WERI-Rb-1 (cell line): ENCODE measurements around the gene SORCS1.

Experiments
- DNase-seq: peaks from one replicate; pipeline ENCODE4 v3.0.0-alpha.2; 2020
- H3K27ac ChIP-seq: fragments of 250-450 bp; sonication (Bioruptor Pico); 2 replicates; pipeline ENCODE4 v1.5.1; 2020; ENCODE audit warnings: mild to moderate bottlenecking, moderate library complexity
- H3K27me3 ChIP-seq: fragments of 250-450 bp; sonication (Bioruptor Pico); 2 replicates; pipeline ENCODE4 v1.5.1; 2021; ENCODE audit warnings: mild to moderate bottlenecking, low read depth, moderate library complexity; ENCODE audit not compliant: insufficient read depth, severe bottlenecking
- H3K36me3 ChIP-seq: fragments of 250-450 bp; sonication (Bioruptor Pico); 2 replicates; pipeline ENCODE4 v1.5.1; 2020; ENCODE audit warnings: mild to moderate bottlenecking, moderate library complexity
- H3K4me3 ChIP-seq: 2 replicates; pipeline ENCODE4 v1.5.1; 2011; ENCODE audit warnings: low read depth, mild to moderate bottlenecking, control low read depth, low read length
- H3K9me3 ChIP-seq: fragments of 250-450 bp; sonication (Bioruptor Pico); 2 replicates; pipeline ENCODE4 v1.5.1; 2021; ENCODE audit warnings: mild to moderate bottlenecking, moderate library complexity; ENCODE audit not compliant: severe bottlenecking
- TF ChIP-seq, protein P1 (sequence below): IDR thresholded peaks from 2 replicates; pipeline ENCODE4 v1.5.1; 2011; ENCODE audit warnings: low read depth, mild to moderate bottlenecking, control low read depth, inconsistent platforms, low read length

SORCS1 gene

DNA sequence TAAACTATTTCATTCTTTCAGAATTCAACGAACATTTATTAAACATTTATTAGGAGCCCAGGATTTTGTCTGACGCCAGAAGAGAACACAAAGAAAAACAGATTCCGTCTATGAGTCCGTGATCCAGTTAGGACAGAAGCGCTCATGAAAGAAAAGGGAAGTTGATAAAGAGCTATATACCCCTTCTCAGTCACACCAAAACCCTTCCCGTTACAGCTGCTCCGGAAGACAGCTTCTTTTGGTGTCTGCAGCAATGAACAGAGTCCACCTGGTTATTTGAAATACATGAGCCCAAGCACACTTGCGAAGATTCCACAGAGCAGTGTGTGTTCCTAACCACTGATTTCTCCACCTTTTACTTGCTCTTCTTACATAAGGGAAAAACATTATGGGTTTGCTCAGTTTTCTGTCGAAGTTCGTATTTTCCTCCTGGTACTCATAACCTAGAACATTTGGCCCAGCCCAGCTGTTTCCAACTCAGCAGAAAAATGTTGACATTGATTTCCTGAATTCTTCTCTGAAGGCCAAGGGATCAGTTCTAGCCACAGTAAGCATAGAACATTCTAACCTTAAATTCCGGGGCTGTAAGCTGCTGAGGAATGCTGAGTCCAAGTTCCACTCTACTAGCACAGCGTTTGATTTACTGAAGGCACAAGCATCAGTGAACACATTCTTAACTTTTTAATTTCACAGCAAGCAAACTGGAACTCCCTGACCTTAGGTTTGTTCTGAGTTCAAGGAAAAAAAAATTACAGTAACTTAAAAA, 206.5 kb downstream of the SORCS1 start:
- H3K36me3 ChIP-seq, result no peaks in the 10 kb centered on the region
- H3K27ac ChIP-seq, result no peak overlapping the region
- no peak overlapping the region for H3K4me3 ChIP-seq
- no peak for DNase-seq
- H3K9me3 ChIP-seq, result no peaks in the 10 kb centered on the region
- no peaks in the 10 kb centered on the region for H3K27me3 ChIP-seq
- TF ChIP-seq, protein P1, sequence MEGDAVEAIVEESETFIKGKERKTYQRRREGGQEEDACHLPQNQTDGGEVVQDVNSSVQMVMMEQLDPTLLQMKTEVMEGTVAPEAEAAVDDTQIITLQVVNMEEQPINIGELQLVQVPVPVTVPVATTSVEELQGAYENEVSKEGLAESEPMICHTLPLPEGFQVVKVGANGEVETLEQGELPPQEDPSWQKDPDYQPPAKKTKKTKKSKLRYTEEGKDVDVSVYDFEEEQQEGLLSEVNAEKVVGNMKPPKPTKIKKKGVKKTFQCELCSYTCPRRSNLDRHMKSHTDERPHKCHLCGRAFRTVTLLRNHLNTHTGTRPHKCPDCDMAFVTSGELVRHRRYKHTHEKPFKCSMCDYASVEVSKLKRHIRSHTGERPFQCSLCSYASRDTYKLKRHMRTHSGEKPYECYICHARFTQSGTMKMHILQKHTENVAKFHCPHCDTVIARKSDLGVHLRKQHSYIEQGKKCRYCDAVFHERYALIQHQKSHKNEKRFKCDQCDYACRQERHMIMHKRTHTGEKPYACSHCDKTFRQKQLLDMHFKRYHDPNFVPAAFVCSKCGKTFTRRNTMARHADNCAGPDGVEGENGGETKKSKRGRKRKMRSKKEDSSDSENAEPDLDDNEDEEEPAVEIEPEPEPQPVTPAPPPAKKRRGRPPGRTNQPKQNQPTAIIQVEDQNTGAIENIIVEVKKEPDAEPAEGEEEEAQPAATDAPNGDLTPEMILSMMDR, result no peak

DNA sequence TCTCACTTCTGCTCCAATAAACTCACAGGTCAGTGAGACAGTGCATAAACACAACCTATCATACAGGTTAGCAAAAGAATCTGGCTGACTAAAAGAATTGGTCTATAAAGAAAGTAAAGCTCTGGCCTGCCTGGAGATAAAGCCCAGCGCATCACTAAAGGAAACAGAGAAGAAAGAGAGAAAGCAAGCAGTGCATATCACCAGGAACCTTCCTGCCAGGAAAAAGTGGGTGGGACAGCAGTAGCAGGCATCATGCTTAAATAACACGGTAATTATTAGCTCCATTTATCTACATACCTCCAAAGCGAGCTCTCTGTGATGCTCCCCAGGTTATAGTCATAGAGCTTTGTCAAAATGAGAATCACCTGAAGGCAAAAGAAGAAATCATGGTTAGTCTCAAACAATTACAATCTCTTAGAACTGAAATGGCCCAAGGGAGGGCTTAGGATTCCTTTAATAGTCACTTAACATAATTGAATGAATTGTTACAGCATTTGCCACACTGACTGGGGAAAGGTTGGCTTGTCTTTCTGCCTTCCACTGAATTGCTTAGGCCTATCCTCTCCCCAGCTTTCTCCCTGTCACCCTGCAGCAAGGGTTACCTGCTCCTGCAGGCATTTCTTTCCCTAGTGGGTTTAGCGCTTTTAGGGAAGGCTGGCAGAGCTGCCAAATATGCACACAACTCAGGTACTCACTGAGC, 208.1 kb downstream of the SORCS1 start:
- Histone ChIP-seq H3K36me3 (no peaks in the 10 kb centered on the region), H3K4me3 (no peak overlapping the region), H3K27me3 (no peaks in the 10 kb centered on the region), H3K27ac (no peak overlapping the region), H3K9me3 (no peaks in the 10 kb centered on the region)
- DNase-seq, result peak; percentile 16
- TF ChIP-seq, protein P1, result no peak

DNA sequence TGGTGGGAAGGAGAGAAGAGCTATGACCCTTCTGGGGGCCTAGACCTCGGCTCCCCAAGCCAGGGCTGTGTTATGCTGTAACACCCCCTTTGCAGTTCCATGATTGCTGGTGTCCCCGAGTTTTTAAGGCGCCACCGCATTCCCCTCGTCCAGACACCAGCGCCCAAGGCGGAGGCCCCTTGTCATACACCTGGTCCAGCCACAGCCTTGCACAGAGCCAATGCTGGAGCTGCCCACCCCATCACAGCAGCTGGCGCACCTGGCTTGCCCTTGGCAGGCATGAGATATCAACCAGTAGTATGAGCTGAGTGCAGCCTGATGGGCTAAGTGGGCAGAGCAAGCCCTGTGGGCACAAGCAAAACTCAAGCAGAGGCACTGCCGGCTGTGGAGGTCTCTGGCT, 209.4 kb downstream of the SORCS1 start:
- TF ChIP-seq, protein P1, result no peak
- Histone ChIP-seq H3K9me3 (no peaks in the 10 kb centered on the region), H3K36me3 (no peaks in the 10 kb centered on the region), H3K4me3 (no peak overlapping the region), H3K27me3 (no peaks in the 10 kb centered on the region), H3K27ac (no peak overlapping the region)
- no peak for DNase-seq

DNA sequence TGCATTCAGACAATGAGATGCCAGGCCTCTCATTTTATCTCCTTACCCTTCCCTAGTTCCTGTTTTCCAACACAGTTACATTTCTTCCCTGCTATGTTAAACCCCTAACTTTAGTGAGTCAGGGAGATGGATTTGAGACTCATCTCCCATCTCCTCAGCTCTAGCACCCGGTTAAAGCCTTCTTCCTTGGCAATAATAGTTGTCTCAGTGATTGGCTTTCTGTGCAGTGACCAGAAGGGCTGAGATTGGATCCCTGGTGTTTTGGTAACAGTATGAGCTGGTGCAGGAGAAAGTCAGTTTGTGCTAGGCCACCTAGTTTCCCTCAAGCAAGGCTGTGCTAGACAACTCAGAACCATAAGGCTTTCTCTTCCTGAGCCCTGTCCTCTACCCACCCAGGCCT, 212.5 kb downstream of the SORCS1 start:
- DNase-seq, result no peak
- TF ChIP-seq, protein P1, result no peak
- no peaks in the 10 kb centered on the region for H3K27me3 ChIP-seq
- H3K36me3 ChIP-seq, result no peaks in the 10 kb centered on the region
- H3K9me3 ChIP-seq, result no peaks in the 10 kb centered on the region
- no peak overlapping the region for H3K4me3 ChIP-seq
- no peak overlapping the region for H3K27ac ChIP-seq

DNA sequence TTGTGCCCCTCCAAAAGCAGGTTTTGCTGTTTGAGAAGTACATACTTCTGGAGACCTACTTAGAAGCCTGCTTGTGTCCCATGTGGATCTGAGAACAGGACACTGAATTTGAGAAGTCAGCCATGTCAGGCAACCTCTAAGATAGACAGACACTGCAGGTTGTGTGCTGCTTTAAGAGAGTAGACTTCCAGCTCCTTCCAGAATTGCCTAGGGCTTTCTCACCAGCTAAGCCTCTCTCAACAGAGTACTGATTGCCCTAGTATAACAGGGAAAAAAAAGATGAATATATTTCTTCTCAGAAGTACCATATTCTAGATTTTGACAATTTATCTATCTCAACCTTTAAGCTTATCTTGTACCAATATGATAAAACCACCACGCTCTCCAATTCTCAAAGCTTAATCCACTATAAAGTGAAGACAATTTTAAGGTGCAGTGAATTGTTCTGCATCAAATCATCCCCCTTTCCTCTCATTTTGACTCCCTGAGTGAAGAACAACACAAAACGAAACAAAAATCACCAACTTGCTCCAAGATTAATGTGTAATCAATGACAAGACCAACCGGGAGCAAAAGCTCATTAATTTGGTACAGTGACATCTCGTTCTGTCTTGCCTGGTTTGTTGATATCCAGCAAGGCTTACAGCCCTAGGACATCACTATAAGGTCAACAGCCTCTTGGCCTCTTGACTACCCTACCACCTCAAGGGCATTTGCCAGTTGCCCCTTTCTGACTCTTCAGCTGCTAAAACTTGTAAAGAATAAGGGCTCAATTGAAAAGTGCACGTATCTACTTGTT, 214.6 kb downstream of the SORCS1 start:
- no peaks in the 10 kb centered on the region for H3K27me3 ChIP-seq
- no peak for DNase-seq
- no peak overlapping the region for H3K4me3 ChIP-seq
- H3K36me3 ChIP-seq, result no peaks in the 10 kb centered on the region
- no peaks in the 10 kb centered on the region for H3K9me3 ChIP-seq
- TF ChIP-seq, protein P1, result no peak
- H3K27ac ChIP-seq, result no peak overlapping the region
